ENCODE measurements around the gene FBXO11.

The FBXO11 gene

DNA sequence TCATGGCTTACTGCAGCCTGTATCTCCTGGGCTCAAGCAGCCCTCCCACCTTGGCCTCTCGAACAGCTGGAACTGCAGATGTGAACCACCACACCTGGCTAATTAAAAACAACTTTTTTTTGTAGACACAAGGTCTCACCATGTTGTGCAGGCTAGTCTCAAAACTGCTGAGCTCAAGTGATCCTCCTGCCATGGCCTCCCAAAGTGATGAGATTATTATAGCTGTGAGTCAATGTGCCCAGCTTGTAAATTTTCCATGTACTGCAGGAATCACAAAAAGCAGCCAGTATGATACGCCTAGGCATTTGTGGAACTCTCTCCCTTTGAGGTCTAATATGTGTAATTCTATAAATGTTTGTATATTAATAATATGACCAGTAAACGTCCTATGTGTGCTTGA lies 63.5 kb downstream of the FBXO11 start:
- H3K4me3 ChIP-seq (ENCODE audit: low read depth, low read length): no peak overlapping the region
- CTCF ChIA-PET: interaction anchor here (1.1 to 2.1 kb wide), 6 partner anchors 10 to 628 kb away, joined by 3 to 7 read pairs (median 5); no protein-coding TSS in a partner anchor
- TF ChIP-seq, protein P1, sequence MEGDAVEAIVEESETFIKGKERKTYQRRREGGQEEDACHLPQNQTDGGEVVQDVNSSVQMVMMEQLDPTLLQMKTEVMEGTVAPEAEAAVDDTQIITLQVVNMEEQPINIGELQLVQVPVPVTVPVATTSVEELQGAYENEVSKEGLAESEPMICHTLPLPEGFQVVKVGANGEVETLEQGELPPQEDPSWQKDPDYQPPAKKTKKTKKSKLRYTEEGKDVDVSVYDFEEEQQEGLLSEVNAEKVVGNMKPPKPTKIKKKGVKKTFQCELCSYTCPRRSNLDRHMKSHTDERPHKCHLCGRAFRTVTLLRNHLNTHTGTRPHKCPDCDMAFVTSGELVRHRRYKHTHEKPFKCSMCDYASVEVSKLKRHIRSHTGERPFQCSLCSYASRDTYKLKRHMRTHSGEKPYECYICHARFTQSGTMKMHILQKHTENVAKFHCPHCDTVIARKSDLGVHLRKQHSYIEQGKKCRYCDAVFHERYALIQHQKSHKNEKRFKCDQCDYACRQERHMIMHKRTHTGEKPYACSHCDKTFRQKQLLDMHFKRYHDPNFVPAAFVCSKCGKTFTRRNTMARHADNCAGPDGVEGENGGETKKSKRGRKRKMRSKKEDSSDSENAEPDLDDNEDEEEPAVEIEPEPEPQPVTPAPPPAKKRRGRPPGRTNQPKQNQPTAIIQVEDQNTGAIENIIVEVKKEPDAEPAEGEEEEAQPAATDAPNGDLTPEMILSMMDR (IDR thresholded peaks at IDR 0.05; ENCODE audit: insufficient read depth, low read length, missing control alignments): no peak
- no peak for DNase-seq (ENCODE audit: low read depth, low spot score)
- POLR2A ChIA-PET: no interaction called here

DNA sequence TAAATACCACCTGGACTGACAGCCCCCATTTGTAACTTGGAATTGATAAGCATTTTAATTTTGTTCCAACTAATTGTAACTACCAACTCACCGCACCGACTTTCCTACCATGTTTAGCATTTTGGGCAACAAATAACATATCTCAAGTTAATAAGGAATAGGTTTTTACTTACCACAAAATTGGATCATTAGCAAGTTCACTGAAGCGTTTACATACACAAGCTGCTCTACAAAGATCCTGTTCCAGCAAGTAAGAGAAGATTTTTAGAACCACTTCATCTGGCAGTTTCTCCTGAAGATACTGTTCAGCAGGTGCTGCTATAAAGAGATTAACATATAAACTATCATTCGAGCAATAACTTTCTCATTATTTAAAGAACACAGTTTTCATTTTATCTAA lies 67.6 kb downstream of the FBXO11 start:
- TF ChIP-seq, protein P1 (IDR thresholded peaks at IDR 0.05; ENCODE audit: insufficient read depth, low read length, missing control alignments): no peak
- no peak overlapping the region for H3K4me3 ChIP-seq (ENCODE audit: low read depth, low read length)
- ChIA-PET POLR2A (no interaction called here), CTCF (interaction anchor here (0.6 to 1.4 kb wide), 2 partner anchors 11 to 728 kb away, joined by 3 to 7 read pairs; no protein-coding TSS in a partner anchor)
- no peak for DNase-seq (ENCODE audit: low read depth, low spot score)

DNA sequence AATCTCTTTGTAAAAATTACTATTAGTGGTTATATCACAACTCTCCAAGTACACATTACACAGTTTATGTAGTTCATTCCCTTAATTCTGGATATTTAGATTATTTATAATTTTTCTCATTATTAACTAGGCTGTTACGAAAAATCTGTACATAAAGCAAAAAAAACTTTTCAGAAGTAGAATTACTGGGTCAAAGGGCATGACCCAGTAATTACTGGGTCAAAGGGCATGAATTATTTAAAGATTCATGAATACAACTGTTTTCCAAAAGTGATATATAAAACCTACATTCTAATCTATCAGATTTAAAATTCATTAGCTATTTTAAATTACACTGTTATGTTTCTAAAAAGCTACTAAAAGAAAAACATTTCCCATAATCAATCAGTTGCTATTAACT lies 68.0 kb downstream of the FBXO11 start:
- POLR2A ChIA-PET: no interaction called here
- no peak for DNase-seq (ENCODE audit: low read depth, low spot score)
- CTCF ChIA-PET: interaction anchor here (1.4 kb wide), 1 partner anchor 10 kb away, joined by 7 read pairs; no protein-coding TSS in a partner anchor
- no peak overlapping the region for H3K4me3 ChIP-seq (ENCODE audit: low read depth, low read length)
- TF ChIP-seq, protein P1 (IDR thresholded peaks at IDR 0.05; ENCODE audit: insufficient read depth, low read length, missing control alignments): no peak

DNA sequence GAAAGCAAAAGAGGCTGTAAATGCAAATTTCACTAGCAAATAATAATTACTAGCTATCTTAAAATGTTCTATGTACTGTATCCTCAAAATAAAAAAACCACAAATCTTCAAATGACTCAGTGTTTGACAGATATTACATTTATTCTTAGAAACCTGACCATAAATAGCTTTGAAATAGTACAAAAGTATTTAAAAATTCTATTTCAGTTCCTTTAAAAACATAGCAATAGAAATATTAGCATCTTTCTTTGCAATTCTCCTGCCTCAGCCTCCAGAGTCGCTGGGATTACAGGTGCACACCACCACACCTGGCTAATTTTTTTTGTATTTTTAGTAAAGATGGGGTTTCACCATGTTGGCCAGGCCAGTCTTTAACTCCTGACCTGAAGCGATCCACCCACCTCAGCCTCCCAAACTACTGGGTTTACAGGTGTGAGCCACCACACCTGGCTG lies 72.8 kb downstream of the FBXO11 start:
- CTCF ChIA-PET: interaction anchor here (0.6 to 2.2 kb wide), 3 partner anchors 10 to 396 kb away, joined by 3 to 6 read pairs (median 3); no protein-coding TSS in a partner anchor
- TF ChIP-seq, protein P1 (IDR thresholded peaks at IDR 0.05; ENCODE audit: insufficient read depth, low read length, missing control alignments): no peak
- no peak overlapping the region for H3K4me3 ChIP-seq (ENCODE audit: low read depth, low read length)
- POLR2A ChIA-PET: no interaction called here
- DNase-seq (ENCODE audit: low read depth, low spot score): no peak

DNA sequence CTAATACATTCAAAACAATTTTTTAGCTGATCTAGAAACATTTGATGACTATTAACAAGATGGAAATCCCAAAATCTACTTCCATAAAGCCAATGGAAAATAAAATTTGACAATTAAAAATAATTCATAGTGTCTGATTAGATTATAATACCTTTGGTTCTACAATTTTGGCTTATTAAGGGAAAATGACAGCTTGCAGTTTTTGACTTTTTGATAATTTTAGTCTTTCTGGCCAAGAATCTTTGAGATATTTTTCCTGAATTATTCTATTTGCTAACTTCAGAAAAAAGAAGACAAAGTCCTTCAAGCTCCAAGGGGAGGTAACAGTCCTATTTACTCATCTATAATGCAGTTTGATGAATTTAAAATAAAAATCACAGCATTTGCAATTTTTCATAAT lies 83.8 kb downstream of the FBXO11 start:
- ChIA-PET POLR2A (no interaction called here), CTCF (interaction anchor here (0.9 kb wide), 1 partner anchor 283 kb away, joined by 3 read pairs; no protein-coding TSS in a partner anchor)
- no peak overlapping the region for H3K4me3 ChIP-seq (ENCODE audit: low read depth, low read length)
- TF ChIP-seq, protein P1 (IDR thresholded peaks at IDR 0.05; ENCODE audit: insufficient read depth, low read length, missing control alignments): no peak
- DNase-seq (ENCODE audit: low read depth, low spot score): no peak

DNA sequence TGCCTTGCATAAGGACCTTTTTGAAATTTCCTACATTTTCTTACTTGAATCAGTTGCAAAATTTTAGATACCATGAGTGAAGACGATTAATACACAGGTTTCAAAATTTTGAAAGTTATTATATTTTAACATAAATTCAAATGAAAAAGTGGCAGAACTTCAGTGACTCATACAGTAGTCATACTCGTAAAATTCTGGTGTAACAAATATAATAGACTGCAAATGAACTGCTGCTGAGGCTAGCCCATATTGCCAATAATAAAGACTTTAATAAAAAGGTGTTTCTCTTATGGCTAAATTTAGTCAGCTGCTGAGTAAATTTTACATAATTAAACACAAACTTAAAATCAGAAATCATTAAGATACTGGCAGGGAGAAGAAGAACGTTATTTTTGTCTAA lies 86.5 kb downstream of the FBXO11 start:
- DNase-seq (ENCODE audit: low read depth, low spot score): no peak
- TF ChIP-seq, protein P1 (IDR thresholded peaks at IDR 0.05; ENCODE audit: insufficient read depth, low read length, missing control alignments): no peak
- ChIA-PET POLR2A (no interaction called here), CTCF (interaction anchor here (1.5 kb wide), 1 partner anchor 600 kb away, joined by 3 read pairs; no protein-coding TSS in a partner anchor)
- H3K4me3 ChIP-seq (ENCODE audit: low read depth, low read length): no peak overlapping the region

Data from AG04449 (cell line).